ENCODE data around the gene VAV1. TPM values are rescaled to one million over a fixed set of nuclear protein-coding genes. Genes with fewer than 3 reads are reported as not detected.

The VAV1 gene
- total RNA-seq, 1 experiment from 2014 or later: 3.0 TPM

GRCh38 chr19:6793973-6794372, 21.5 kb downstream of the VAV1 start:
- POLR2A ChIA-PET (ENCODE audit: unreplicated experiment): no interaction called here
- BruUV-seq (replicated peaks): no TSS peak
- Histone ChIP-seq H3K27ac (ENCODE audit: low read length) (no peak overlapping the region), H3K4me3 (ENCODE audit: low read length) (no peak overlapping the region), H3K27me3 (ENCODE audit: low read length) (no peaks in the 10 kb centered on the region), H3K36me3 (ENCODE audit: low read depth, low read length) (no peaks in the 10 kb centered on the region), H3K9me3 (ENCODE audit: low read length) (no peaks in the 10 kb centered on the region), H3K4me2 (ENCODE audit: low read length) (no peak overlapping the region), H3F3A (ENCODE audit: low read length, unreplicated experiment) (no peaks in the 10 kb centered on the region), H3K79me2 (ENCODE audit: low read length) (no peaks in the 10 kb centered on the region), H3K9me2 (replicated peaks; ENCODE audit: low read length) (no peaks in the 10 kb centered on the region), H2AFZ (ENCODE audit: low read length) (no peak overlapping the region), H3K4me1 (ENCODE audit: insufficient read depth, low read length) (no peaks in the 10 kb centered on the region), H4K20me1 (ENCODE audit: low read length) (no peaks in the 10 kb centered on the region), H3K9ac (ENCODE audit: low read length) (no peak overlapping the region)
- intact Hi-C loops (cut with micrococcal nuclease): no loop called here
- TF ChIP-seq EZH2phosphoT487 (IDR thresholded peaks at IDR 0.05; ENCODE audit: borderline replicate concordance, low read length) (no peak), EZH2 (IDR thresholded peaks at IDR 0.05; ENCODE audit: low read length, unreplicated experiment) (no peak)
- TF ChIP-seq, protein P1, sequence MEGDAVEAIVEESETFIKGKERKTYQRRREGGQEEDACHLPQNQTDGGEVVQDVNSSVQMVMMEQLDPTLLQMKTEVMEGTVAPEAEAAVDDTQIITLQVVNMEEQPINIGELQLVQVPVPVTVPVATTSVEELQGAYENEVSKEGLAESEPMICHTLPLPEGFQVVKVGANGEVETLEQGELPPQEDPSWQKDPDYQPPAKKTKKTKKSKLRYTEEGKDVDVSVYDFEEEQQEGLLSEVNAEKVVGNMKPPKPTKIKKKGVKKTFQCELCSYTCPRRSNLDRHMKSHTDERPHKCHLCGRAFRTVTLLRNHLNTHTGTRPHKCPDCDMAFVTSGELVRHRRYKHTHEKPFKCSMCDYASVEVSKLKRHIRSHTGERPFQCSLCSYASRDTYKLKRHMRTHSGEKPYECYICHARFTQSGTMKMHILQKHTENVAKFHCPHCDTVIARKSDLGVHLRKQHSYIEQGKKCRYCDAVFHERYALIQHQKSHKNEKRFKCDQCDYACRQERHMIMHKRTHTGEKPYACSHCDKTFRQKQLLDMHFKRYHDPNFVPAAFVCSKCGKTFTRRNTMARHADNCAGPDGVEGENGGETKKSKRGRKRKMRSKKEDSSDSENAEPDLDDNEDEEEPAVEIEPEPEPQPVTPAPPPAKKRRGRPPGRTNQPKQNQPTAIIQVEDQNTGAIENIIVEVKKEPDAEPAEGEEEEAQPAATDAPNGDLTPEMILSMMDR (conservative IDR thresholded peaks at IDR 0.05; ENCODE audit: low read depth, low read length): no peak
- CTCF ChIA-PET: no interaction called here
- no peak for DNase-seq
- no peak for ATAC-seq

GRCh38 chr19:6794686-6795431, 22.4 kb downstream of the VAV1 start:
- DNase-seq (no peak), ATAC-seq (no peak)
- no TSS peak for BruUV-seq (replicated peaks)
- H3K9ac ChIP-seq (ENCODE audit: low read length): no peak overlapping the region
- no peak overlapping the region for H2AFZ ChIP-seq (ENCODE audit: low read length)
- H4K20me1 ChIP-seq (ENCODE audit: low read length): no peaks in the 10 kb centered on the region
- TF ChIP-seq EZH2phosphoT487 (IDR thresholded peaks at IDR 0.05; ENCODE audit: borderline replicate concordance, low read length): no peak
- TF ChIP-seq, protein P1 (conservative IDR thresholded peaks at IDR 0.05; ENCODE audit: low read depth, low read length): no peak
- TF ChIP-seq EZH2 (IDR thresholded peaks at IDR 0.05; ENCODE audit: low read length, unreplicated experiment): no peak
- no peaks in the 10 kb centered on the region for H3K9me2 ChIP-seq (replicated peaks; ENCODE audit: low read length)
- H3K27me3 ChIP-seq (ENCODE audit: low read length): no peaks in the 10 kb centered on the region
- H3K4me2 ChIP-seq (ENCODE audit: low read length): no peak overlapping the region
- intact Hi-C loops (cut with micrococcal nuclease): no loop called here
- ChIA-PET CTCF (no interaction called here), POLR2A (ENCODE audit: unreplicated experiment) (no interaction called here)
- no peaks in the 10 kb centered on the region for H3K36me3 ChIP-seq (ENCODE audit: low read depth, low read length)
- H3K9me3 ChIP-seq (ENCODE audit: low read length): no peaks in the 10 kb centered on the region
- no peaks in the 10 kb centered on the region for H3K4me1 ChIP-seq (ENCODE audit: insufficient read depth, low read length)
- no peaks in the 10 kb centered on the region for H3F3A ChIP-seq (ENCODE audit: low read length, unreplicated experiment)
- no peak overlapping the region for H3K27ac ChIP-seq (ENCODE audit: low read length)
- no peak overlapping the region for H3K4me3 ChIP-seq (ENCODE audit: low read length)
- no peaks in the 10 kb centered on the region for H3K79me2 ChIP-seq (ENCODE audit: low read length)

DNA sequence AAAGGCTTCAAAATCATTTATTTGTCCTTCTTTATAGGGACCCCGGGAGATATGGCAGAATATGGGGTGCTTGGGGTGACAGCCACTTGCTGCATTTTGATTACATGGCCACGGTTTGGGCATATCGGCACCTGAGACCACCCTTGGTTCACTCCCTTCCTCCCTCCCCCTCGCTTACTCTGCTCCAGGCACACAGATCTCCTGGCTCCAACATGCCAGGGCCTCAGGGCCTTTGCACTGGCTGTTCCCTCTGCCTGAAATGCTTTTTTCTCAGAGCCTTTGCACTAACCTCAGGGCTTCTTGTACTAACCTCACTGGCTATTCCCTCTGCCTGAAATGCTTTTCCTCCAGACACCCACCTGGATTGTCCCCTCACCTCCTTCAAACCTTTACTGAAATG, 23.8 kb downstream of the VAV1 start:
- intact Hi-C loops (cut with micrococcal nuclease): no loop called here
- DNase-seq (no peak), ATAC-seq (no peak)
- Histone ChIP-seq H3F3A (ENCODE audit: low read length, unreplicated experiment) (no peaks in the 10 kb centered on the region), H3K4me2 (ENCODE audit: low read length) (no peak overlapping the region), H2AFZ (ENCODE audit: low read length) (no peak overlapping the region), H3K27ac (ENCODE audit: low read length) (no peak overlapping the region), H3K36me3 (ENCODE audit: low read depth, low read length) (no peaks in the 10 kb centered on the region), H3K4me1 (ENCODE audit: insufficient read depth, low read length) (peaks cover 9% of the 10 kb centered on the region), H3K4me3 (ENCODE audit: low read length) (no peak overlapping the region), H4K20me1 (ENCODE audit: low read length) (no peaks in the 10 kb centered on the region), H3K27me3 (ENCODE audit: low read length) (no peaks in the 10 kb centered on the region), H3K9me3 (ENCODE audit: low read length) (no peaks in the 10 kb centered on the region), H3K79me2 (ENCODE audit: low read length) (no peaks in the 10 kb centered on the region), H3K9me2 (replicated peaks; ENCODE audit: low read length) (no peaks in the 10 kb centered on the region), H3K9ac (ENCODE audit: low read length) (no peak overlapping the region)
- no peak for TF ChIP-seq EZH2 (IDR thresholded peaks at IDR 0.05; ENCODE audit: low read length, unreplicated experiment)
- TF ChIP-seq EZH2phosphoT487 (IDR thresholded peaks at IDR 0.05; ENCODE audit: borderline replicate concordance, low read length): no peak
- TF ChIP-seq, protein P1 (conservative IDR thresholded peaks at IDR 0.05; ENCODE audit: low read depth, low read length): no peak
- ChIA-PET POLR2A (ENCODE audit: unreplicated experiment) (no interaction called here), CTCF (no interaction called here)
- BruUV-seq (replicated peaks): no TSS peak
